Body of pancreas (tissue), 4 donors: ENCODE results near the gene TBP. TPM values are rescaled to one million over a fixed set of nuclear protein-coding genes. Genes with fewer than 3 reads are reported as not detected.

Experiments
- ATAC-seq: fragments of 150-250 bp; one replicate; pipeline ENCODE4 v1.9.1; 2016
- DNase-seq, 4 donors: peaks; one replicate each; pipeline ENCODE4 v3.0.0-alpha.2; 2019
- H3K27ac ChIP-seq, 4 donors: fragments of 200-600 bp; sonication (generic); 1 replicate in 3 of 4; 2 replicates in 1 of 4; pipeline versions ENCODE4 v1.5.1 to v1.6.1; 2016 to 2019; ENCODE audit warnings: mild to moderate bottlenecking in 1 of 4, mixed read lengths in 1 of 4, moderate library complexity in 1 of 4
- H3K27me3 ChIP-seq, 2 donors: fragments of 200-600 bp; sonication (generic); one replicate each; pipeline ENCODE4 v1.6.0; 2016; ENCODE audit warnings: mild to moderate bottlenecking in 1 of 2
- H3K36me3 ChIP-seq, 2 donors: fragments of 200-600 bp; sonication (generic); replicated peaks in 1 of 2; 2 replicates each; pipeline ENCODE4 v1.5.1; 2016; ENCODE audit warnings: low read depth in 2 of 2; ENCODE audit not compliant: insufficient read depth in 1 of 2
- H3K4me1 ChIP-seq: fragments of 200-600 bp; sonication (generic); one replicate; pipeline ENCODE4 v1.6.0; 2016
- H3K4me3 ChIP-seq, 2 donors: fragments of 200-600 bp; sonication (generic); 1 replicate in 1 of 2; 2 replicates in 1 of 2; pipeline ENCODE4 v1.5.1; 2016 to 2019
- H3K9me3 ChIP-seq, 3 donors: fragments of 200-600 bp; sonication (generic); 1 replicate in 2 of 3; 2 replicates in 1 of 3; pipeline ENCODE4 v1.5.1; 2016
- CTCF ChIP-seq, 7 experiments: fragments of 450-650 bp in 4 of 7; fragments of 200-600 bp in 3 of 7; sonication (generic) in 3 of 7; IDR thresholded peaks; one replicate each; pipeline ENCODE4 v1.5.1; 2016 to 2019; ENCODE audit warnings: antibody characterized with exemption in 7 of 7
- POLR2A ChIP-seq, 3 donors: fragments of 450-650 bp; IDR thresholded peaks; one replicate each; pipeline ENCODE4 v1.6.1; 2016; ENCODE audit warnings: antibody characterized with exemption in 3 of 3, mild to moderate bottlenecking in 2 of 3
- WGBS, 2 donors: methylation state at CpG; one replicate each; pipeline ENCODE4 v1.1.5; 2017; 5-methylcytosine and 5-hydroxymethylcytosine counted together
- intact Hi-C: fragments of 100-400 bp; cut with DNase I; formaldehyde crosslinking; loops from one replicate; pipeline ENCODE4 v1.15.1; 2023
- total RNA-seq, 2 donors: library from RNA; depleted of rRNA; stranded (reverse); fragments of >200 nt; gene quantifications; one replicate each; pipeline ENCODE4 v1.1.0, GENCODE V29; 2016

The TBP gene
- total RNA-seq, 2 donors from 2014 or later = 8.6 to 10.4 TPM

- Histone ChIP-seq H3K27me3 (no peaks in the 10 kb centered on the region), H3K4me3 (no peak overlapping the region), H3K36me3 (peaks cover 4 to 35% of the 10 kb centered on the region in 2 donors), H3K27ac (no peak overlapping the region), H3K4me1 (no peaks in the 10 kb centered on the region), H3K9me3 (no peaks in the 10 kb centered on the region)
- intact Hi-C loops = no loop called here
- 81 to 87% methylated on average over 5 of the region's 5 CpGs for WGBS, 2 donors
- no peak for DNase-seq
- TF ChIP-seq CTCF (IDR thresholded peaks at IDR 0.05) = no peak
- no peak for TF ChIP-seq POLR2A (IDR thresholded peaks at IDR 0.05)
- no peak for ATAC-seq
Measured at GRCh38 chr6:170536671-170537070, 17.5 kb upstream of the TBP start.

- no peak overlapping the region for H3K4me3 ChIP-seq
- WGBS, 2 donors = 48 to 61% methylated on average over 3 to 4 of the region's 4 CpGs
- DNase-seq = no peak
- no peak overlapping the region for H3K27ac ChIP-seq
- no peaks in the 10 kb centered on the region for H3K9me3 ChIP-seq
- H3K36me3 ChIP-seq = peaks cover 4 to 39% of the 10 kb centered on the region in 2 donors
- TF ChIP-seq POLR2A (IDR thresholded peaks at IDR 0.05) = no peak
- no peak for TF ChIP-seq CTCF (IDR thresholded peaks at IDR 0.05)
- no peaks in the 10 kb centered on the region for H3K27me3 ChIP-seq
- no peaks in the 10 kb centered on the region for H3K4me1 ChIP-seq
- no peak for ATAC-seq
- intact Hi-C loops = no loop called here
Measured at GRCh38 chr6:170537329-170537728, 16.8 kb upstream of the TBP start.

GRCh38 chr6:170542031-170542719 is 12.0 kb upstream of the TBP start:
- Histone ChIP-seq H3K4me3 (no peak overlapping the region), H3K36me3 (peaks cover 22 to 35% of the 10 kb centered on the region in 2 donors), H3K4me1 (no peaks in the 10 kb centered on the region), H3K9me3 (no peaks in the 10 kb centered on the region), H3K27me3 (no peaks in the 10 kb centered on the region), H3K27ac (no peak overlapping the region)
- 86 to 87% methylated on average over 10 of the region's 10 CpGs for WGBS, 2 donors
- DNase-seq = no peak
- intact Hi-C loops = no loop called here
- TF ChIP-seq CTCF (IDR thresholded peaks at IDR 0.05) = no peak
- TF ChIP-seq POLR2A (IDR thresholded peaks at IDR 0.05) = no peak
- no peak for ATAC-seq

- ATAC-seq (no peak), DNase-seq (no peak)
- Histone ChIP-seq H3K36me3 (peaks cover 18 to 24% of the 10 kb centered on the region in 2 donors), H3K9me3 (no peaks in the 10 kb centered on the region), H3K27me3 (no peaks in the 10 kb centered on the region), H3K4me3 (no peak overlapping the region), H3K4me1 (peaks cover 15% of the 10 kb centered on the region), H3K27ac (no peak overlapping the region)
- 18 to 41% methylated on average over 2 of the region's 2 CpGs for WGBS, 2 donors
- no peak for TF ChIP-seq CTCF (IDR thresholded peaks at IDR 0.05)
- no peak for TF ChIP-seq POLR2A (IDR thresholded peaks at IDR 0.05)
- intact Hi-C loops = no loop called here
Measured at GRCh38 chr6:170545405-170545804, 8.8 kb upstream of the TBP start.
